GM13976 (cell line): ENCODE measurements around the gene DISP3.

Experiments used
- DNase-seq: peaks from one replicate; pipeline ENCODE4 v3.0.0; 2012; ENCODE audit warnings: low spot score
- in situ Hi-C: fragments of 300-500 bp; cut with MboI; formaldehyde crosslinking; loops from one replicate; pipeline ENCODE4 v1.12.0; 2022; ENCODE audit warnings: low sequenced_read_pairs, mixed read lengths, inconsistent platforms; ENCODE audit not compliant: unreplicated experiment
- TF ChIP-seq, protein P1 (sequence below): IDR thresholded peaks from 2 replicates; pipeline ENCODE4 v1.5.1; 2012; ENCODE audit warnings: borderline replicate concordance, mild to moderate bottlenecking; ENCODE audit not compliant: insufficient read depth; ENCODE audit errors: extremely low read depth, missing control alignments, control extremely low read depth

Gene DISP3

GRCh38 chr1:11468878-11469277 is 10.1 kb upstream of the DISP3 start:
- TF ChIP-seq, protein P1, sequence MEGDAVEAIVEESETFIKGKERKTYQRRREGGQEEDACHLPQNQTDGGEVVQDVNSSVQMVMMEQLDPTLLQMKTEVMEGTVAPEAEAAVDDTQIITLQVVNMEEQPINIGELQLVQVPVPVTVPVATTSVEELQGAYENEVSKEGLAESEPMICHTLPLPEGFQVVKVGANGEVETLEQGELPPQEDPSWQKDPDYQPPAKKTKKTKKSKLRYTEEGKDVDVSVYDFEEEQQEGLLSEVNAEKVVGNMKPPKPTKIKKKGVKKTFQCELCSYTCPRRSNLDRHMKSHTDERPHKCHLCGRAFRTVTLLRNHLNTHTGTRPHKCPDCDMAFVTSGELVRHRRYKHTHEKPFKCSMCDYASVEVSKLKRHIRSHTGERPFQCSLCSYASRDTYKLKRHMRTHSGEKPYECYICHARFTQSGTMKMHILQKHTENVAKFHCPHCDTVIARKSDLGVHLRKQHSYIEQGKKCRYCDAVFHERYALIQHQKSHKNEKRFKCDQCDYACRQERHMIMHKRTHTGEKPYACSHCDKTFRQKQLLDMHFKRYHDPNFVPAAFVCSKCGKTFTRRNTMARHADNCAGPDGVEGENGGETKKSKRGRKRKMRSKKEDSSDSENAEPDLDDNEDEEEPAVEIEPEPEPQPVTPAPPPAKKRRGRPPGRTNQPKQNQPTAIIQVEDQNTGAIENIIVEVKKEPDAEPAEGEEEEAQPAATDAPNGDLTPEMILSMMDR = no peak
- in situ Hi-C loops = no loop called here
- DNase-seq = no peak

DNA sequence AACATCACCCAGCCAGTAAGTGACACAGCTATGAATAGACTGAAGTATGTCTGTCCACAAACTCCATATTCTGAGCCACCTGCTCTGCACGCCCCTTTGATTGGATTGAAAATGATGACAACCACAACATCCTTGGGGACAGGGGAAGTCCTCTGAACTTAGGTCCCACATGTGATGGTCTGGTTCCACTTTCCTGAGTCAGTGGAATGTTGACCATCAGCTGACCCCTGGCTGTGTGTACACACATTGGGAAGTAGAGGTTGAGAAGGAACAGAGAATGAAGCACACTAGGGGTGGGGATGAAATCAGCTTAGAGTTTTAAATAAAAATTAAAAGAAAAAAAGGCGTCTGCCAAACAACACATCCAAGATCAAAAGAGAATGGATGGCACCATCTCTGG is 8.0 kb upstream of the DISP3 start:
- no peak for DNase-seq
- TF ChIP-seq, protein P1 = no peak
- in situ Hi-C loops = no loop called here

- in situ Hi-C loops = no loop called here
- DNase-seq = no peak
- TF ChIP-seq, protein P1 = no peak
Measured at GRCh38 chr1:11471473-11471872, 7.5 kb upstream of the DISP3 start.

GRCh38 chr1:11472284-11472683 is 6.7 kb upstream of the DISP3 start:
- TF ChIP-seq, protein P1 = no peak
- in situ Hi-C loops = no loop called here
- no peak for DNase-seq

GRCh38 chr1:11472741-11473140 is 6.2 kb upstream of the DISP3 start:
- DNase-seq = no peak
- TF ChIP-seq, protein P1 = no peak
- in situ Hi-C loops = no loop called here

DNA sequence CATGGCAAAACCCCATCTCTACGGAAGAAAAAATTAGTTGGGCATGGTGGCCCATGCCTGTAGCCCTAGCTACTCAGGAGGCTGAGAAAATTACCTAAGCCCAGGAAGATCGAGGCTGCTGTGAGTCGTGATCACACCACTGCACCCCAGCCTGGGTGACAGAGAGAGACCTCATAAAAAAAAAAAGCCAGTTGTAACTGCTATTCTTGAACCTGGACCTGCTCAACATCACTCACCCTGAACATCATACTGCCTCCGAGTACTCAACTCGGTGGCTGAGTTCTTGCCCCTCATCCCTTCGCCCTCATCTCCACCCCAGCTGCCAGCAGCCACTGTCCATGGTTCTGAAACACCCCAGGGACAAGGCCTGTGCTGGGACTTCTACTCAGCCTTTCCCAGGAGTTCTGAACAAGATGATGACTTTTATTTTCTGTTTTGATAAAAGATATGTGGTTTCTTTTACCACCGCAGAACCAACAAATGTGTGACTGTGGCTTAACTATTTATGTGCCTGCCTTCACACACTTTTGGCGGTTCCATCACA is 5.4 kb upstream of the DISP3 start:
- TF ChIP-seq, protein P1 = no peak

More for the DNA sequence above, 5.4 kb upstream of the DISP3 start:
- DNase-seq = no peak
- in situ Hi-C loops = no loop called here
